Smooth muscle cell (in vitro differentiated cells): ENCODE data around the gene SSNA1. TPM values are rescaled to one million over a fixed set of nuclear protein-coding genes. Genes with fewer than 3 reads are reported as not detected.

Experiments
- DNase-seq: peaks from one replicate; lab custom pipeline; 2025; ENCODE audit not compliant: unreplicated experiment; lab: John Stamatoyannopoulos, UW
- H2AFZ ChIP-seq: fragments of 200-600 bp; sonication (generic); 2 replicates; pipeline ENCODE4 v1.6.0; 2016; ENCODE audit warnings: antibody characterized with exemption, low read depth, mild to moderate bottlenecking
- H3F3A ChIP-seq: fragments of 200-600 bp; sonication (generic); 2 replicates; pipeline ENCODE4 v1.6.0; 2017; ENCODE audit warnings: antibody characterized with exemption, low read depth
- H3K27ac ChIP-seq: fragments of 200-600 bp; sonication (generic); 2 replicates; pipeline ENCODE4 v1.5.1; 2016; ENCODE audit warnings: low read depth, mild to moderate bottlenecking
- H3K27me3 ChIP-seq: fragments of 200-600 bp; sonication (generic); 2 replicates; pipeline ENCODE4 v1.6.1; 2016; ENCODE audit warnings: low read depth, mild to moderate bottlenecking
- H3K36me3 ChIP-seq: fragments of 200-600 bp; sonication (generic); 2 replicates; pipeline ENCODE4 v1.5.1; 2016; ENCODE audit warnings: low read depth
- H3K4me1 ChIP-seq: fragments of 200-600 bp; sonication (generic); 2 replicates; pipeline ENCODE4 v1.5.1; 2016; ENCODE audit warnings: low read depth
- H3K4me2 ChIP-seq: fragments of 200-600 bp; sonication (generic); 2 replicates; pipeline ENCODE4 v1.6.0; 2016; ENCODE audit warnings: mild to moderate bottlenecking
- H3K4me3 ChIP-seq: fragments of 200-600 bp; sonication (generic); 2 replicates; pipeline ENCODE4 v1.5.1; 2016; ENCODE audit warnings: mild to moderate bottlenecking
- H3K79me2 ChIP-seq: fragments of 200-600 bp; sonication (generic); 2 replicates; pipeline ENCODE4 v1.6.0; 2016; ENCODE audit warnings: low read depth, mild to moderate bottlenecking
- H3K9ac ChIP-seq: fragments of 200-600 bp; sonication (generic); 2 replicates; pipeline ENCODE4 v1.6.0; 2016; ENCODE audit warnings: low read depth
- H3K9me3 ChIP-seq: fragments of 200-600 bp; sonication (generic); replicated peaks from 2 replicates; pipeline ENCODE4 v1.5.1; 2016; ENCODE audit warnings: low read depth
- H4K20me1 ChIP-seq: fragments of 200-600 bp; sonication (generic); 2 replicates; pipeline ENCODE4 v1.6.0; 2016; ENCODE audit warnings: low read depth
- CTCF ChIP-seq: fragments of 200-600 bp; sonication (generic); IDR thresholded peaks from 2 replicates; pipeline ENCODE4 v1.5.1; 2017; ENCODE audit warnings: borderline replicate concordance, mild to moderate bottlenecking, antibody characterized with exemption; ENCODE audit not compliant: insufficient read depth, poor library complexity, severe bottlenecking
- WGBS: methylation state at CpG from one replicate; pipeline ENCODE4 v1.1.7; 2016; ENCODE audit warnings: low lambda C conversion rate; 5-methylcytosine and 5-hydroxymethylcytosine counted together
- polyA plus RNA-seq: library from polyadenylated mRNA; unstranded; fragments of >200 nt; fragmentation: Nextera tagmentation; extraction: Ambion mirVana; gene quantifications from 2 replicates; pipeline ENCODE4 v1.2.1, GENCODE V29; 2016
- total RNA-seq: library from RNA; depleted of rRNA; stranded (reverse); fragments of >200 nt; gene quantifications from 2 replicates; pipeline ENCODE4 v1.2.3, GENCODE V29; 2014

The SSNA1 gene
- total and polyA plus RNA-seq, 2 experiments from 2014 or later, result 69.5 to 84.9 TPM

DNA sequence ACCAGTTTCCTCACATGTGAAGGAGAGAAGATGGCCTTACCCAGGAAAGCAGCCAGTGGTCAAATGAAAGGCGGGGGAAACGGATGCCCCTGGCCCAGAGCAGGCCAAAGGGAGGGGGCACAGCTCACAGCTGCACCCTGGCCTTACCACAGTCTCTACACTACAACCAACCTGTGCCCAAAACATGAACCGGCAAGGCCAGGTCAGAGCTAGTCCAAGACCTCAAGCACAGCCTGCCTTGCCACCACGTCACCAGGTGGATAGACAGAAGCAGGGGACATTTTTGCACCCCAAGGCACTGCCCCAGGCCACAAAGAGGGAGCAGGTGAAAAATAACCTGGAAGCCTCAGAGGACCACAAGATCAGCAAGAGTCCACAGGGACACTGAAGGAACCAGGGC, 45.0 kb upstream of the SSNA1 start:
- WGBS, result 85% methylated on average over 4 of the region's 4 CpGs
- Histone ChIP-seq H3K27me3 (peaks cover 51% of the 10 kb centered on the region), H3K79me2 (no peaks in the 10 kb centered on the region), H3K4me3 (no peak overlapping the region), H3K9ac (no peak overlapping the region), H3F3A (no peaks in the 10 kb centered on the region), H3K27ac (no peak overlapping the region), H4K20me1 (no peaks in the 10 kb centered on the region), H3K36me3 (no peaks in the 10 kb centered on the region), H3K9me3 (no peaks in the 10 kb centered on the region), H3K4me2 (no peak overlapping the region), H2AFZ (no peak overlapping the region), H3K4me1 (no peaks in the 10 kb centered on the region)
- TF ChIP-seq CTCF, result no peak
- DNase-seq, result no peak

GRCh38 chr9:137145731-137146526, 42.5 kb upstream of the SSNA1 start:
- H3K27ac ChIP-seq, result no peak overlapping the region
- no peaks in the 10 kb centered on the region for H3F3A ChIP-seq
- H3K27me3 ChIP-seq, result peaks cover 30% of the 10 kb centered on the region
- H4K20me1 ChIP-seq, result no peaks in the 10 kb centered on the region
- H3K9ac ChIP-seq, result no peak overlapping the region
- H3K36me3 ChIP-seq, result no peaks in the 10 kb centered on the region
- DNase-seq, result no peak
- 71% methylated on average over 33 of the region's 49 CpGs for WGBS
- no peaks in the 10 kb centered on the region for H3K79me2 ChIP-seq
- H3K9me3 ChIP-seq, result no peaks in the 10 kb centered on the region
- TF ChIP-seq CTCF, result no peak
- H2AFZ ChIP-seq, result no peak overlapping the region
- H3K4me2 ChIP-seq, result no peak overlapping the region
- H3K4me3 ChIP-seq, result no peak overlapping the region
- H3K4me1 ChIP-seq, result no peaks in the 10 kb centered on the region

DNA sequence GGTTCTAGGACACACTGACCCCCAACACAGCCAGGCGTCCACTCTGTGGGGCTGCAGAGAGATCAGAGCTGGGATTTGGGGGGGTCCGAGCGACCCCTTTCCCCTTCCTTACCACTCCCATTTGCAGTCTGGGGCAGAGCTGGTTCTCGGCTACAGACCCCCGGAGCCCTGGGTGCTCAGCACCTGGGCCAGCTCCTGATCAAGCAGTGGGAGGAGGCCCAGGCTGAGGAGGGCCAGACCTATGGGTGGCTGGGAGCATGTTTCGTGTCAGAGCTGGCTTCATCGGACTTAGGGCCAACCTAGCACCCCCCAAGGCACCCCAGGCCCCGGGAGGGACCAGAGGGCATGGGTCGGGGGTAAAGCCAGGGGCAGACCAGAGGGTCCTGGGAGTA, 42.0 kb upstream of the SSNA1 start:
- H3K27ac ChIP-seq, result no peak overlapping the region
- no peak overlapping the region for H3K4me3 ChIP-seq
- no peak overlapping the region for H3K9ac ChIP-seq
- H3K36me3 ChIP-seq, result no peaks in the 10 kb centered on the region
- no peak overlapping the region for H2AFZ ChIP-seq
- H3F3A ChIP-seq, result no peaks in the 10 kb centered on the region
- H3K4me2 ChIP-seq, result no peak overlapping the region
- peaks cover 24% of the 10 kb centered on the region for H3K27me3 ChIP-seq
- no peaks in the 10 kb centered on the region for H4K20me1 ChIP-seq
- no peaks in the 10 kb centered on the region for H3K9me3 ChIP-seq
- no peak for TF ChIP-seq CTCF
- H3K79me2 ChIP-seq, result no peaks in the 10 kb centered on the region
- H3K4me1 ChIP-seq, result no peaks in the 10 kb centered on the region
- DNase-seq, result no peak
- WGBS, result 84% methylated on average over 9 of the region's 9 CpGs

- Histone ChIP-seq H3F3A (no peaks in the 10 kb centered on the region), H3K4me1 (no peaks in the 10 kb centered on the region), H3K36me3 (no peaks in the 10 kb centered on the region), H4K20me1 (no peaks in the 10 kb centered on the region), H3K4me2 (no peak overlapping the region), H3K79me2 (no peaks in the 10 kb centered on the region), H3K27me3 (peaks cover 17% of the 10 kb centered on the region), H3K9ac (no peak overlapping the region), H3K4me3 (no peak overlapping the region), H2AFZ (no peak overlapping the region), H3K27ac (no peak overlapping the region), H3K9me3 (no peaks in the 10 kb centered on the region)
- no peak for DNase-seq
- TF ChIP-seq CTCF, result no peak
- 93% methylated on average over 26 of the region's 26 CpGs for WGBS
Measured at GRCh38 chr9:137147091-137147792, 41.2 kb upstream of the SSNA1 start.
